Body of pancreas (tissue), 4 donors: ENCODE results near the gene DAZAP1. TPM values are rescaled to one million over a fixed set of nuclear protein-coding genes. Genes with fewer than 3 reads are reported as not detected.

Experiments
- ATAC-seq: fragments of 150-250 bp; one replicate; pipeline ENCODE4 v1.9.1; 2016
- DNase-seq, 4 donors: peaks; one replicate each; pipeline ENCODE4 v3.0.0-alpha.2; 2019
- H3K27ac ChIP-seq, 4 donors: fragments of 200-600 bp; sonication (generic); 1 replicate in 3 of 4; 2 replicates in 1 of 4; pipeline versions ENCODE4 v1.5.1 to v1.6.1; 2016 to 2019; ENCODE audit warnings: mild to moderate bottlenecking in 1 of 4, mixed read lengths in 1 of 4, moderate library complexity in 1 of 4
- H3K27me3 ChIP-seq, 2 donors: fragments of 200-600 bp; sonication (generic); one replicate each; pipeline ENCODE4 v1.6.0; 2016; ENCODE audit warnings: mild to moderate bottlenecking in 1 of 2
- H3K36me3 ChIP-seq, 2 donors: fragments of 200-600 bp; sonication (generic); replicated peaks in 1 of 2; 2 replicates each; pipeline ENCODE4 v1.5.1; 2016; ENCODE audit warnings: low read depth in 2 of 2; ENCODE audit not compliant: insufficient read depth in 1 of 2
- H3K4me1 ChIP-seq: fragments of 200-600 bp; sonication (generic); one replicate; pipeline ENCODE4 v1.6.0; 2016
- H3K4me3 ChIP-seq, 2 donors: fragments of 200-600 bp; sonication (generic); 1 replicate in 1 of 2; 2 replicates in 1 of 2; pipeline ENCODE4 v1.5.1; 2016 to 2019
- H3K9me3 ChIP-seq, 3 donors: fragments of 200-600 bp; sonication (generic); 1 replicate in 2 of 3; 2 replicates in 1 of 3; pipeline ENCODE4 v1.5.1; 2016
- POLR2A ChIP-seq, 3 donors: fragments of 450-650 bp; IDR thresholded peaks; one replicate each; pipeline ENCODE4 v1.6.1; 2016; ENCODE audit warnings: antibody characterized with exemption in 3 of 3, mild to moderate bottlenecking in 2 of 3
- WGBS, 2 donors: methylation state at CpG; one replicate each; pipeline ENCODE4 v1.1.5; 2017; 5-methylcytosine and 5-hydroxymethylcytosine counted together
- intact Hi-C: fragments of 100-400 bp; cut with DNase I; formaldehyde crosslinking; loops from one replicate; pipeline ENCODE4 v1.15.1; 2023
- total RNA-seq, 2 donors: library from RNA; depleted of rRNA; stranded (reverse); fragments of >200 nt; gene quantifications; one replicate each; pipeline ENCODE4 v1.1.0, GENCODE V29; 2016
- TF ChIP-seq, protein P1 (sequence below), 7 experiments: fragments of 450-650 bp in 4 of 7; fragments of 200-600 bp in 3 of 7; sonication (generic) in 3 of 7; IDR thresholded peaks; one replicate each; pipeline ENCODE4 v1.5.1; 2016 to 2019; ENCODE audit warnings: antibody characterized with exemption in 7 of 7

Gene DAZAP1
- total RNA-seq, 2 donors from 2014 or later = 25.4 to 63.3 TPM

DNA sequence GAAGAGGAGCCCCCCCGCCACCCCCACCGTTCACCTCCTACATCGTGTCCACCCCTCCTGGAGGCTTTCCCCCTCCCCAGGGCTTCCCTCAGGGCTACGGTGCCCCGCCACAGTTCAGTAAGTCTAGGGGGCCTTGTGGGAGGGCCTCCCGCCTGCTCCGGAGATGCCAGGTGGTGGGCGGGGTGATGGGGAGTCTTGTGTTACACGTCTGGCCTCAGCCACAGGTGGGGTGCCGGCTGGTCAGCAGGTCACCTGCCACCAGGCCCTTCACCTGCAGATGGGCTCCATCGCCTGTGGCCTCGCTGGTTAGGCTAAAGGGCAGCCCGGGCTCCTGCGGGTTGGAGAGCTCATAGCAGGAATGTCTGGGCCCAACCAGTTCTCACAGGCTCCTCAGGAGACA lies 22.9 kb downstream of the DAZAP1 start:
- TF ChIP-seq POLR2A (IDR thresholded peaks at IDR 0.05) = no peak
- TF ChIP-seq, protein P1, sequence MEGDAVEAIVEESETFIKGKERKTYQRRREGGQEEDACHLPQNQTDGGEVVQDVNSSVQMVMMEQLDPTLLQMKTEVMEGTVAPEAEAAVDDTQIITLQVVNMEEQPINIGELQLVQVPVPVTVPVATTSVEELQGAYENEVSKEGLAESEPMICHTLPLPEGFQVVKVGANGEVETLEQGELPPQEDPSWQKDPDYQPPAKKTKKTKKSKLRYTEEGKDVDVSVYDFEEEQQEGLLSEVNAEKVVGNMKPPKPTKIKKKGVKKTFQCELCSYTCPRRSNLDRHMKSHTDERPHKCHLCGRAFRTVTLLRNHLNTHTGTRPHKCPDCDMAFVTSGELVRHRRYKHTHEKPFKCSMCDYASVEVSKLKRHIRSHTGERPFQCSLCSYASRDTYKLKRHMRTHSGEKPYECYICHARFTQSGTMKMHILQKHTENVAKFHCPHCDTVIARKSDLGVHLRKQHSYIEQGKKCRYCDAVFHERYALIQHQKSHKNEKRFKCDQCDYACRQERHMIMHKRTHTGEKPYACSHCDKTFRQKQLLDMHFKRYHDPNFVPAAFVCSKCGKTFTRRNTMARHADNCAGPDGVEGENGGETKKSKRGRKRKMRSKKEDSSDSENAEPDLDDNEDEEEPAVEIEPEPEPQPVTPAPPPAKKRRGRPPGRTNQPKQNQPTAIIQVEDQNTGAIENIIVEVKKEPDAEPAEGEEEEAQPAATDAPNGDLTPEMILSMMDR (IDR thresholded peaks at IDR 0.05) = no peak
- no peaks in the 10 kb centered on the region for H3K4me1 ChIP-seq
- H3K4me3 ChIP-seq = no peak overlapping the region
- DNase-seq (no peak), ATAC-seq (no peak)
- H3K9me3 ChIP-seq = no peaks in the 10 kb centered on the region
- H3K27me3 ChIP-seq = no peaks in the 10 kb centered on the region
- H3K27ac ChIP-seq = no peak overlapping the region
- 86 to 93% methylated on average over 8 to 12 of the region's 14 CpGs for WGBS, 2 donors
- intact Hi-C loops = no loop called here
- peaks cover 17 to 22% of the 10 kb centered on the region in 2 donors for H3K36me3 ChIP-seq

DNA sequence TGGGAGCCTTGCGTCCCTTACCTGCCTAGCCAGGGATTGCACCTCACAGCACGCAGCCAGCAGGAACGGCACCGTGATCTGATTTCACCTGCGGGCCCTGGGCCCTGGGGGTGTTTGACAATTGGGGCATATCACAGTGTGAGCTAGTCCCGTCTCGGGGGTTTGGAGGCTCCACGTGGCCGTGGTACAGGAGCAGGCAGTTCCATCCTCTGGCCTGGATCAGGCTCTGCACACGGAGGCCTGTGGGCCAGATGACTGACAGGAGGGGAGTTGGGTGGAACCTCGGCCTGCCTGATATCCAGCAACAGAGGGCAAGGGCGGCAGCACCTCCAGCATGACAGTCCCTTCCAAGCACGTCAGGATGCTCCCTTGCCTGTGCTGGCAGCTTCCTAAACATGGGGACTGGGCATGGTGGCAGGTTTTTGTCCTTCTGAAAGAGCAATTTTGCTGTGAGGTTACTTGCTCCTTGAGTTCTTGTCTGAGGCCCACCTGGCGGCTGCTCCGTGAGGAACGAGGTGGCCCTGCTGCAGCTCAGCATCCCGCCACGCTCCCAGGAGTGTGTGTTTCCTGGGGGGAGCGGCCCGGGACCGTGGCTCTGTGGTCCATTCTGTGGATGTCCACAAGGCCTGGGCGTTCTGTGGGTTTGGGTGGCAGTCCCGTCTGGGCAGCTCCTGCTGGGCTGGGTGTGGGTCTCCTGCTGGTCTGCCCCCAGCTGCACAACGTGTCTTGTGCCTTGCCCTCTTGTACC lies 24.5 kb downstream of the DAZAP1 start:
- TF ChIP-seq, protein P1 (IDR thresholded peaks at IDR 0.05) = no peak
- no peak for TF ChIP-seq POLR2A (IDR thresholded peaks at IDR 0.05)
- H3K9me3 ChIP-seq = no peaks in the 10 kb centered on the region
- 90 to 92% methylated on average over 10 to 24 of the region's 24 CpGs for WGBS, 2 donors
- H3K27me3 ChIP-seq = no peaks in the 10 kb centered on the region
- intact Hi-C loops = no loop called here
- DNase-seq (no peak), ATAC-seq (no peak)
- no peaks in the 10 kb centered on the region for H3K4me1 ChIP-seq
- H3K4me3 ChIP-seq = no peak overlapping the region
- peaks cover 17 to 21% of the 10 kb centered on the region in 2 donors for H3K36me3 ChIP-seq
- no peak overlapping the region for H3K27ac ChIP-seq

DNA sequence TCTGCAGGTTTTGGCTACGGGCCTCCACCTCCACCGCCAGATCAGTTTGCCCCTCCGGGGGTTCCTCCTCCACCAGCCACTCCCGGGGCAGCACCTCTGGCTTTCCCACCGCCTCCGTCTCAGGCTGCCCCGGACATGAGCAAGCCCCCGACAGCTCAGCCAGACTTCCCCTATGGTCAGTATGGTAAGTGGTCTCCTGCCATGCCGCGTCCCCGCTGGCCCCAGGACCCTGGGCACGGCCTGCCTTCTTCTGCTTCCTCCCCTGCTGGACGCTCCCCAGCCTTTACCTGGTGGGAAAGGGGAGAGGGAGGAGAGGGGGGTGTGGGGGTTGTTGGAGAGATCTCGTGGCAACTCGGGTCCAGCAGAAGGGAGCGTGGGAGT lies 25.1 kb downstream of the DAZAP1 start:
- intact Hi-C loops = no loop called here

DNA sequence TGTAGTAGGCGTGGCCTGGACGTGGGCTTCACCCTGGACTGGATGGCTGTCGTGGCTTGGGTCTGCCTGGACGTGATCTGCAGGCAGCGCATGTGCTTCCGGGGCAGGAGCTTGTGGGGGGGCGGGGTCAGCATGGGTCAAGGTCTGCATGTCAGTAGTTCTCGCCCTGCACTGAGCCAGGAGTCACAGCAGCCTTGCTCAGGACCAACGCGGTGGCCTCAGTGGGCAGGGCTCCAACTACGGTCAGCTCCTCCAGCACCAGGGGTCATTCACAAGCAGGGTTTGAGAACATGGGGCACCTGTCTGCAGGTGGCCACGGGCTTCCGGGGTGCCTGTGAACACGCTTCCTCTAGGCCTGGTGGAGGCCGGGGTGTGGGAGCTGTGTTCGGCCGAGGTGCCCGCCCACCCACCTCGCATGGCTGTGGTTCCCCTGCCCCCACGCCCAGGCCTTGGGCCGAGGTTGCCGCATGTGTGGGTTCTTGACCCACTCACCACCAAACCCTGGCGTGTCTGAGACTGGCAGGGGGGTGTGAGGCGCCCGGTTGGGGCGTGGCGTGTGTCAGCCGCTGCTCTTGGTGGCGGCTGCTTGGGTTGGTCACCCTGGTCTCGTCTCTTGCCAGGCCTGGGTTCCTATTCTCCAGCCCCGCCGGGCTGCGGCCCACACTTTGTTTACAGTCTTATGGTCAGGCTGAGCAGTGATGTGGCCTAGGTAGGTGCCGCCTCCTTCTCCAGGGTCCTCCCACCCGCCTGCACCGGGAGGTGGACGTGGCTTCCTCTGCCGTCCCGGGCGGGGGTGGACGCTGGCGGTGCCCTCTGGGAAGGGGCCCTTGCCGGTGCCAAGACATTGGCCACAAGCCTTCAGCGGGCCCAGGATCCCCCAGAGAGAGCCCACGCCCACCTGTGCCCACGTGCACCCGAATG lies 26.0 kb downstream of the DAZAP1 start:
- Histone ChIP-seq H3K36me3 (peaks cover 17 to 21% of the 10 kb centered on the region in 2 donors), H3K27ac (no peak overlapping the region), H3K9me3 (no peaks in the 10 kb centered on the region), H3K4me3 (no peak overlapping the region), H3K27me3 (no peaks in the 10 kb centered on the region), H3K4me1 (peaks cover 7% of the 10 kb centered on the region)
- 88 to 90% methylated on average over 13 to 46 of the region's 47 CpGs for WGBS, 2 donors
- no peak for DNase-seq
- intact Hi-C loops = no loop called here
- TF ChIP-seq POLR2A (IDR thresholded peaks at IDR 0.05) = no peak
- TF ChIP-seq, protein P1 (IDR thresholded peaks at IDR 0.05) = no peak
- ATAC-seq = no peak

More for the DNA sequence above, 25.1 kb downstream of the DAZAP1 start:
- Histone ChIP-seq H3K27me3 (no peaks in the 10 kb centered on the region), H3K36me3 (peaks cover 17 to 21% of the 10 kb centered on the region in 2 donors), H3K27ac (no peak overlapping the region), H3K4me3 (no peak overlapping the region), H3K4me1 (peaks cover under 1% of the 10 kb centered on the region), H3K9me3 (no peaks in the 10 kb centered on the region)
- TF ChIP-seq, protein P1 (IDR thresholded peaks at IDR 0.05) = no peak
- TF ChIP-seq POLR2A (IDR thresholded peaks at IDR 0.05) = no peak
- DNase-seq = no peak
- ATAC-seq = no peak
- 90 to 99% methylated on average over 12 to 16 of the region's 16 CpGs for WGBS, 2 donors
